GM18511 (cell line): ENCODE measurements around the gene LRRC45.
"Not testable (repeated sequence)": the region's sequence is repeated elsewhere in the genome, so short reads cannot be mapped to it uniquely, and the experiment has no call there.

Experiments
- ATAC-seq: cut with Tn5 transposase; IDR thresholded peaks from one replicate; pipeline ENCODE4 v1.9.1; 2021; ENCODE audit warnings: mild to moderate bottlenecking, moderate library complexity; ENCODE audit not compliant: unreplicated experiment

LRRC45 gene

DNA sequence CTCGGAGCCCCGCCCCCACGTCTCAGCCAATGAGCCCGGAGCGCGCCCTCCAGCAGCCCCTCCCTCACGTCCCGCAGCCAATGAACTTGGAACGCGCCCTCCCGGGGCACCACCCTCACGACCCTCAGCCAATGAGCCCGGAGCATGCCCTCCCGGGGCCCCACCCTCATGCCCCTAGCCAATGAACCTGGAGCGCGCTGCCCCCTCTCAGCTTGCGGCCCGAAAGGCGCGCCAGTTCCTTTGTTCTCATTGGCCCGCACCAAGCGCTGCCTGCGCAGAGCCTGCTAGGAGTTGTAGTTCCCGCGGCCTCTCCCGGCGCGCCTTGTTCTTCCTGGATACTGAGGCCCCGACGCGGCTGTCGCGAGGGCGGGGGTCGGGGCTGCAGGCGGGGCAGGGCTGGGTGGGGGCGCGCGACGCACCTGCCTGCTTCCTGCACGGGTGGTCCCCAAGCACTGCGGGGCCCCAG is at the start of gene LRRC45:
Gene LRRC45 (plus strand): TSS at position 325 of the 466 bp plus-strand sequence. CDS start 339 bp downstream, outside the sequence.
- ATAC-seq = peak; percentile 88

- ATAC-seq = no peak
Measured at GRCh38 chr17:81973432-81973831, 49.7 kb upstream of the LRRC45 start.

DNA sequence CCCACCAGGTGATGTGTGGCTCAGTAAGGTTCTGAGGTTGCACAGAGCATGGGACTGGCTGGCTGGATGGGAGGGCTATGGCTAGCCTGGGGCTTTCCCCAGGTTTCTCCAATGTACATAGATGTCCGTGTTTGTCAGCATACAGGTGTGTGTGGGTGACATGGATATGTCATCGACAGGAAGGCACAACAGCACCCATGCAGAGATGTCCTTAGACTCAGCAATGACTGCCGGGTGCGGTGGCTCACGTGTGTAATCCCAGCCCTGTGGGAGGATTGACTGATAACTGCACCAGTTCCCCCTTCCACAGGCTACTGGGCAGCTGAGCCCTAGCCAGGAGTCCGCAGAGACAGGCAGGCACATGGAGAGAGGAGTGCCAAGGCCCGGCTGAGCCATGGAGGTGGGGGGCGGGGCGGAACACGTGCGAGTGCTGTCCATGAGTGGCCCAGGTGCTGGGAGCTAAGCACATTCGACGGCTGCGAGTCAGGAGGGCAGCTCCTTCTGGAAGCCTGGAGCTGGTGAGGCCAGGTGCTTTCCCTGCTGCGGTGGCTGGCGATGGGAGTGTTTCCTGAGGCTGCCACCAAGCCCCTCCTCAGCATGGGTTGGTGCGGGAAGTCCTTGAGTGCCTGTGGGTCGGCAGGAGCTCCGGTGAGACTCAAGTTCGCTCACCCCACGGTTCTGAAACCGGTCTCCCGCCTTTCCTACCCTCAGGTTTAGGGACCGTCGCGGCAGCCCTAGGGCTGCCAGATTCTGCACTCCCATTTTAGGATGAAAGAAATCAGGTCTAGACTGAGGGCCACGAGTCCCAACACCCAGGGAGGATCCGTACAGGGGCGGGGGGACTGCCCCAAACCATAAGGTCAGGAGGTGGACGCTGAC is 46.5 kb upstream of the LRRC45 start:
- peak; percentile 11 for ATAC-seq

DNA sequence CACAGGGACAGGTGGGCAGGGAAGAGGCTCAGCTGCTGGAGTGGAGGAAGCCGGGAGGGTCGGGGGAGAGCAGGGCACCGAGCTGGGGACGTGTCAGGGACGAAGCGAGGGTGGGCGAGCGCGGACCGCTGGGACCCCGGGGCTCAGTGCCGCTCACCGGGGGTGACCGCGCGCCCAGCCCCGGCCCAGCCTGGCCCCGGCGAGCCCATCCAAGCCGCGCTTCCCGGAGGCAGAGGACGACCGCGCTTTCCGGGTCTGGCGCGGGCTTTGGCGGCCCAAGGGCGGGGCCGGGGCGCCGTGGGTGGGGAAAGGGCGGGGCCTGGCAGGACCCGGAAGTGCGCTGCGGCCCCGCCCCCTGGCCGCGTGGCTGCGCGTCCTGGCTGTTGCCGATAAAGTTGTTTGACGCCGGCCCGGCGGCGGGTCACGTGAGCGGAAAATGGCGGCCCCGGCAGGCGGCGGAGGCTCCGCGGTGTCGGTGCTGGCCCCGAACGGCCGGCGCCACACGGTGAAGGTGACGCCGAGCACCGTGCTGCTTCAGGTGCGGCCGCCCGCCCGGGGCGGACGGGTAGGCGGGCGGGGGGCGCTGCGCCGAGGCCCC is 45.8 kb upstream of the LRRC45 start, which contains the start of gene ASPSCR1:
Gene ASPSCR1 (plus strand): TSS at position 419 of the 598 bp plus-strand sequence. CDS start 18 bp downstream, at position 437.
- ATAC-seq = peak; percentile 82

DNA sequence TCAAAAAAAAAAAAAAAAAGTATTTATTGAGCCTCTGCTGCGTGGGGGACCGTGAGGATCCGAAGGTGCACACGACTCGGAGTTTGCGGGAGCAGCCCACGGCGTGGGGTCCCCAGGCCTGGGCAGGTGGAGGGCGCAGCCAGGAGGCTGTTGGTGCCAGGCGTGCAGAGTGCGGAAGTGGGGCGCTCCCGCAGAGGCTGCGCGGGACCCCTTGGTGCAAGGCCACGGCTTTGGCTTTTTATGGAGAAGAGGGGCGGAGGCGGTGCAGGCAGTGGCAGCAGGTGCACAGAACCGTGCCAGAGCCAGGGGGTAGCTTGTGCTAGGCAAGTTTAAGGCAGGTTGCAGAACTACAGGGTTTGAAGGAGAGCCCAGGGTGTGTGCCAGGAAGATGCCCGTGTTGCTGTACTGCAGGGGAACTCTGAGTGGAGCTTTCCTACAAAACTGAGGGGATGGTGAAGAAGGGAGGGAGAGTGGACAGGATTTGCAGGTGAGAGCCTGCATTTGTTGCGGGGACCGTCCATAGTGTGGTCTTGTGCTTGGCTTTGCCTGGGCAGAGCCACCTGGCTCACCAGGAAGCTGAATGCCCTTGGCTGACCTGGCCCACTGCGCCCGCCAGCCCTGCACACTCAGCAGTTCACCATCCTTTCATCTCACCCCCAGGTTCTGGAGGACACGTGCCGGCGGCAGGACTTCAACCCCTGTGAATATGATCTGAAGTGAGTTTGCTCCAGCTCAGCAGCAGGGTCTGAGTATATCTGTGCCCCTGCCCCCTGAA is 44.4 kb upstream of the LRRC45 start:
- ATAC-seq = no peak

- ATAC-seq = no peak
Measured at GRCh38 chr17:81980122-81980521, 43.0 kb upstream of the LRRC45 start.

DNA sequence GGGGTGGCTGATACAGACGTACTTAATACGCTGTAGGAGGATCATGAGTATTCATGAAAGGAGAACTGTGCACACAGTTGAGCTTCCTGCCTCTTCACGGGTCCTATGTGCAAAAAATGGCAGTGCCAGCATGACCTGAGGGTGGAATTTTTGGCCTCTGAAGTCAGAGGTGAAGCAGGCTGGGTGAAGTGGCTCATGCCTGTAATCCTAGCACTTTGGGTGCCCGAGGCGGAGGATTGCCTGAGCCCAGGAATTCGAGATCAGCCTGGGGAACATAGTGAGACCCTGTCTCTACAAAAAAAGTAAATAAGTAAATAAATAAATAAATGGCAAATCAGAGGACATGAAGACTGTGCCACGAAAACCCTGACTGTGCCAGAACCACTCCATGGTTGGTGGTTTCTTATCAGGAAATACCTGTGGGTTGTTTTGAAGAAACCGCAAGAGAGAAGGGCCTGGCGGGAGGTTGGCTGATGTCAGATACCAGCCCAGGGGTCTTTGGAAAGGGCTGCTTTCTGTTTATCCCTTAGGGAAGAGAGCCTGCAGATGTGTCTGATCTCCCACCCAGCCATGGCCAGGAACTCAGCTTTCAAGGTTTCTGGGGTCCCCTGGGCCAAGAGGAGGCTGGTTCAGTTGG is 42.3 kb upstream of the LRRC45 start:
- no peak for ATAC-seq

GRCh38 chr17:81981511-81981910 is 41.6 kb upstream of the LRRC45 start:
- not testable (repeated sequence) for ATAC-seq

GRCh38 chr17:81983011-81983638 is 40.0 kb upstream of the LRRC45 start:
- ATAC-seq = no peak

DNA sequence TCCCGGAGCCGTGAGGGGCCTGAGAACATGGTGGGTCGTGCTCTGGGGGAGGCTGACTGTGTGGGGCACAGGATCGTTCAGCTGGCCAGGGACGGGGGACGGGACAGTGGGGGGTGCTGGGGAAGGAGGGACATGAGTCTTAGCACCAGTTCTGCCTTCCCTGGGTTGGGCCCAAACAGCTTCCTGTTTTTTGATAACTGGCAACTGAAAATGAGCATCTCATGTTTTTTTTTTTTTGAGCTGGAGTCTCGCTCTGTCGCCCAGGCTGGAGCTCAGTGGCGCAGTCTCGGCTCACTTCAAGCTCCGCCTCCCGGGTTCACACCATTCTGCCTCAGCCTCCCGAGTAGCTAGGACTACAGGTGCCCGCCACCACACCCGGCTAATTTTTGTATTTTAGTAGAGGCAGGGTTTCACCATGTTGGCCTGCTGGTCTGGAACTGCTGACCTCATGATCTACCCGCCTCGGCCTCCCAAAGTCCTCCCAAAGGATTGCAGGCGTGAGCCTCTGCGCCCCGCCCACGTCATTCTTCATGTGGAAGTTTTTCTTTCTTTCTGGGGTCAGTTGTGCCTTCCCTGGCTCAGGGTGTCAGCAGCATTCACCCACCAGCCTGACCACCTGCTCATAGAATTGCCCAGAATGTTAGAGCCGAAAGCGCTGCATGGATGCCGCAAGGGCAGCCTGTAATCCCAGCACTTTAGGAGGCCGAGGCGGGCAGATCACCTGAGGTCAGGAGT is 39.3 kb upstream of the LRRC45 start:
- no peak for ATAC-seq

- ATAC-seq = no peak
Measured at GRCh38 chr17:81984773-81985410, 38.2 kb upstream of the LRRC45 start.

- no peak for ATAC-seq
Measured at GRCh38 chr17:81986606-81987005, 36.5 kb upstream of the LRRC45 start.

GRCh38 chr17:81987161-81987770 is 35.8 kb upstream of the LRRC45 start:
- no peak for ATAC-seq

DNA sequence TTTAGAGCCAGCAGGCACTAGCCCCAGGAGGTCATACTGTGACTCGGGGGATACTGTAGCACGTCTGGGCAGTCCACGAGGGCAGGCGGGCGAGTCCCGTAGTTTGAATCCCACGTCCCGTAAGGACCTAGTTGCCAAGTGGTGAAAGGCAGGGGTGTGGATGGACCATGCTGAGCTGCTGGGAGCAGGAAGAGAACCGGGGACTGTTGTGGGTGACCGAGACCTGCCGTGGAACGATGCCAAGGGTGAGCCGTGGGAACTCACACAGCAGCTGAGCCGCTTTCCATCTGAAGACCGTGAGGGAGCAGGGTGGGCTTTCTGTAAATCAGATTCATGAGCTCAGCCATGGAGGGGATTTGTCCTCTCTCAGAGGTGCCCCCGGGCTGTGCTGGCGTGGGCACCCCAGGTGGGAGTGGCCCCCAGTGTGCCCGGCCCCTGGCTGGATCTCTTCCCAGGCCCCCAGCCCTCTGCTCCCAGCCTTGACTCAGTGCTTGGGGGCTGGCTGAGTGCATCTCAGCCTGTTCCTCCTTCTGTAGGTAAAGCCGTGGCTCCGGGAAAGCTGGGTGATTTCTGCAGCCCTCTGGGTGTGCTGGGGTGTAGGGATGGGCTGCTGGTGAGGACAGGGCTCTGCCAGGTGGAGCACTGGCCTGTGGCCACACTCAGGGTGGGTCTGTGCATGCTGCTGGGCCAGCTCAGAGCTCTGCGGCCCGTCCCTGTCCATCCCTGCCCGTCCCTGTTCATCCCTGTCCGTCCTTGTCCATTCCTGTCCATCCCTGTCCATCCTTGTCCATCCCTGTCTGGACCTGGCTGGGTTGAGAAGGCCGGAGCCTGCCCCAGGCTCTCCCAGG is 32.0 kb upstream of the LRRC45 start:
- ATAC-seq = no peak

GRCh38 chr17:81991684-81992305 is 31.3 kb upstream of the LRRC45 start:
- ATAC-seq = no peak

DNA sequence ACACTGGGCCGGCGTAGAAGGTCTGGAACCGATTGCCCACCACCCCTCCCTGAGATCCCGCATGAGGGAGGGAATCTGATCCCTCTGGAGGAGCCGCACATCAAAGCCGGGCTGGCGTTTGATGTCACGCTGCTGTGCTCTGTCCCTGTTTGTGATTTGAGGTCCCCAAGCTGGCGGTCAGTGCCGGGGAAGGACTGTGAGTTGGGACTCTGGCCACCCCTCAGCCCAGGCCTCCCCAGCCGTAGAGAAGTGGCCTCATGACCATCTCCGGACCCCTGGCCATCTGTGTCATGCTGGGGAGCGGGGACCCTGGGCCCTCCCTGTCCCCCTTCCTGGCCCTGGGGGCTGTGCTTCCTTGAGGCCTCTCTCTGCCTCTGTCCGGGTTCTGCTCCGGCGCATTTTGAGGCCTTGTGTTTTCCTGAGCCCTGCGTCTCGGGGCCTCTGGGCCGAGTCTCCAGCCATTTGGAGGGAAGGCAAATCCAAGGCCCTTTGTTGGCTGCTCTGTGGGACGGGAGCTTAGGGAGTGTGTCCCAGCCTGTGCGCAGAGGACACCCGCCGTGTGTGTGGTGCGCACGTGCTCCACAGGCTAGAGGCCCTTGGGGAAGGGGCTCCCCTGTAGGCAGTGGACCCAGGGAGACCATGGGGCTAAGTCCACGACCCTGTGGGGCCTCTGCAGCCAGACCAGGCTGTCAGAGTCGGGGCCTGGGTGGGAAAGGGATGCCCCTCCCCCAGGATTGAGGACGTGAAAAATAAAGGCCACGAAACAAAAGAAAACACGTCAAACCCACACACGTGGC is 30.6 kb upstream of the LRRC45 start:
- ATAC-seq = no peak
